OCI-LY3 (cell line): ENCODE results near the gene RASD1.
"Not testable (repeated sequence)": the region's sequence is repeated elsewhere in the genome, so short reads cannot be mapped to it uniquely, and the experiment has no call there.

ENCODE experiments used
- H2AFZ ChIP-seq: fragments of 200-600, 300-600 bp; shearing (Covaris generic); 2 replicates; pipeline ENCODE4 v1.6.0; 2014; ENCODE audit warnings: antibody characterized with exemption, low read depth, low read length
- H3K27ac ChIP-seq: fragments of 200-600, 300-600 bp; sonication (generic); 2 replicates; pipeline ENCODE4 v1.5.1; 2014; ENCODE audit warnings: mild to moderate bottlenecking, low read length, moderate library complexity, mixed read lengths
- H3K27me3 ChIP-seq: fragments of 200-600, 300-600 bp; sonication (generic); 2 replicates; pipeline ENCODE4 v1.6.1; 2014; ENCODE audit warnings: low read depth, low read length, mixed read lengths
- H3K36me3 ChIP-seq: fragments of 200-600, 300-600 bp; sonication (generic); replicated peaks from 2 replicates; pipeline ENCODE3; 2014; ENCODE audit warnings: low read depth, low read length, mixed read lengths
- H3K4me1 ChIP-seq: fragments of 300-600, 200-600 bp; sonication (generic); 2 replicates; pipeline ENCODE4 v1.6.1; 2014; ENCODE audit warnings: low read length, mixed read lengths
- H3K4me2 ChIP-seq: fragments of 200-600, 300-600 bp; sonication (generic); 2 replicates; pipeline ENCODE4 v1.6.1; 2014; ENCODE audit warnings: low read length, mixed read lengths
- H3K4me3 ChIP-seq: fragments of 300-600, 200-600 bp; sonication (generic); 2 replicates; pipeline ENCODE4 v1.5.1; 2014; ENCODE audit warnings: antibody characterized with exemption, mild to moderate bottlenecking, low read length, moderate library complexity
- H3K79me2 ChIP-seq: fragments of 300-600, 200-600 bp; shearing (Covaris generic); 2 replicates; pipeline ENCODE4 v1.6.1; 2014; ENCODE audit warnings: mild to moderate bottlenecking, low read length, mixed read lengths
- H3K9ac ChIP-seq: fragments of 300-600, 200-600 bp; shearing (Covaris generic); 2 replicates; pipeline ENCODE4 v1.6.0; 2014; ENCODE audit warnings: mild to moderate bottlenecking, low read length, moderate library complexity
- H3K9me3 ChIP-seq: fragments of 200-600, 300-600 bp; shearing (Covaris generic); 2 replicates; pipeline ENCODE4 v1.6.1; 2014; ENCODE audit warnings: low read length, mixed read lengths; ENCODE audit not compliant: insufficient read depth
- H4K20me1 ChIP-seq: fragments of 200-600, 300-600 bp; sonication (generic); 2 replicates; pipeline ENCODE4 v1.6.1; 2016; ENCODE audit warnings: low read length, mixed read lengths; ENCODE audit not compliant: insufficient read depth
- EZH2phosphoT487 ChIP-seq: fragments of 200-600 bp; shearing (Covaris generic); IDR thresholded peaks from 2 replicates; pipeline ENCODE4 v1.6.1; 2018; ENCODE audit warnings: antibody characterized with exemption, mixed run types, low read depth
- TF ChIP-seq, protein P1 (sequence below): fragments of 200-600, 300-600 bp; sonication (generic); IDR thresholded peaks from 2 replicates; pipeline ENCODE4 v1.5.1; 2014; ENCODE audit warnings: antibody characterized with exemption, low read length, low read depth

RASD1 gene

DNA sequence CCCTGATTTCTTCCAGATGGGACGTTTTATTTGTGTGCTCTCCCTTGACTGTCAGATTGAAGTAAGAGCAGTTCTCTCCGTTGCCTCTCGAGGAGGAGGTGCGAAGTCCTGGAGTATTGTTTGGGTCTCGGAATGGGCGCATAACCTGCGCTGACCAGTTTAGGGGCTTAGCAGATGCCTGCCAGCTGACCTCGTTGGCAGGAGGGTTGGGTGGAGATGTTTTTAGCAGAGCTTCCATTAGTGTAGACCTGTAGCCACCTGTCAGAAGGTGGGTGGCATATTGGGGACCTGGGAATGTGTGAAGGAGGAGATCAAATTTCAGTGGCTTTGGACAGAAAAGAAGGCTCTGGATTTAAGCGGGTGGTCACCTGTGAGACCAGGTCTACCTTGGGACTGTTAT lies 3.6 kb downstream of the RASD1 start:
- Histone ChIP-seq H3K9me3 (no peaks in the 10 kb centered on the region), H2AFZ (no peak overlapping the region), H3K4me1 (no peaks in the 10 kb centered on the region), H3K27ac (no peak overlapping the region), H3K4me3 (no peak overlapping the region), H3K4me2 (no peak overlapping the region), H3K79me2 (no peaks in the 10 kb centered on the region), H3K9ac (no peak overlapping the region), H3K36me3 (no peaks in the 10 kb centered on the region), H3K27me3 (no peaks in the 10 kb centered on the region), H4K20me1 (no peaks in the 10 kb centered on the region)
- TF ChIP-seq EZH2phosphoT487 = no peak
- TF ChIP-seq, protein P1, sequence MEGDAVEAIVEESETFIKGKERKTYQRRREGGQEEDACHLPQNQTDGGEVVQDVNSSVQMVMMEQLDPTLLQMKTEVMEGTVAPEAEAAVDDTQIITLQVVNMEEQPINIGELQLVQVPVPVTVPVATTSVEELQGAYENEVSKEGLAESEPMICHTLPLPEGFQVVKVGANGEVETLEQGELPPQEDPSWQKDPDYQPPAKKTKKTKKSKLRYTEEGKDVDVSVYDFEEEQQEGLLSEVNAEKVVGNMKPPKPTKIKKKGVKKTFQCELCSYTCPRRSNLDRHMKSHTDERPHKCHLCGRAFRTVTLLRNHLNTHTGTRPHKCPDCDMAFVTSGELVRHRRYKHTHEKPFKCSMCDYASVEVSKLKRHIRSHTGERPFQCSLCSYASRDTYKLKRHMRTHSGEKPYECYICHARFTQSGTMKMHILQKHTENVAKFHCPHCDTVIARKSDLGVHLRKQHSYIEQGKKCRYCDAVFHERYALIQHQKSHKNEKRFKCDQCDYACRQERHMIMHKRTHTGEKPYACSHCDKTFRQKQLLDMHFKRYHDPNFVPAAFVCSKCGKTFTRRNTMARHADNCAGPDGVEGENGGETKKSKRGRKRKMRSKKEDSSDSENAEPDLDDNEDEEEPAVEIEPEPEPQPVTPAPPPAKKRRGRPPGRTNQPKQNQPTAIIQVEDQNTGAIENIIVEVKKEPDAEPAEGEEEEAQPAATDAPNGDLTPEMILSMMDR = no peak

DNA sequence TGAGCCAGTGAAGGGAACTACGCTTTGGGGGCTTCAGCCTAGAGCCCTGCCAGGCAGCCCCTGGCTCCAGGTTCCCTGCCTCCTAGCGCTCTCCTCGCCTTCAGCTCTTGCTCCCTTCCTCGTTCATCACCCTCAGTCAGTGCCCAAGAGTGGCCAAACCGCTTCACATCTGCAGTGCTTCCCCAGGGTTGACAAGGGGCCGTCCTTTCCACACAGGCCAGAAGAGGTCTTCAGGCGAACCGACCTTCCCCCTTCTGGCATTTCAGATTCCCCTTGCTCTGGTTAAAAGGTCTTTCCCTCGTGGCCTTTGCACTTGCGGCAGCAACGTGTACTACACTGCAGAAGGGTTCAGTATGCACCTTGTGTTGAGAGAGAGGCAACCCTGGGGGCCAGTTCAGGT lies 4.1 kb downstream of the RASD1 start:
- H3K4me1 ChIP-seq = no peaks in the 10 kb centered on the region
- no peak overlapping the region for H3K4me2 ChIP-seq
- no peak overlapping the region for H3K9ac ChIP-seq
- H4K20me1 ChIP-seq = no peaks in the 10 kb centered on the region
- no peaks in the 10 kb centered on the region for H3K9me3 ChIP-seq
- H3K27me3 ChIP-seq = no peaks in the 10 kb centered on the region
- no peak overlapping the region for H2AFZ ChIP-seq
- H3K27ac ChIP-seq = no peak overlapping the region
- TF ChIP-seq, protein P1 = no peak
- TF ChIP-seq EZH2phosphoT487 = no peak
- no peaks in the 10 kb centered on the region for H3K79me2 ChIP-seq
- H3K36me3 ChIP-seq = no peaks in the 10 kb centered on the region
- no peak overlapping the region for H3K4me3 ChIP-seq

DNA sequence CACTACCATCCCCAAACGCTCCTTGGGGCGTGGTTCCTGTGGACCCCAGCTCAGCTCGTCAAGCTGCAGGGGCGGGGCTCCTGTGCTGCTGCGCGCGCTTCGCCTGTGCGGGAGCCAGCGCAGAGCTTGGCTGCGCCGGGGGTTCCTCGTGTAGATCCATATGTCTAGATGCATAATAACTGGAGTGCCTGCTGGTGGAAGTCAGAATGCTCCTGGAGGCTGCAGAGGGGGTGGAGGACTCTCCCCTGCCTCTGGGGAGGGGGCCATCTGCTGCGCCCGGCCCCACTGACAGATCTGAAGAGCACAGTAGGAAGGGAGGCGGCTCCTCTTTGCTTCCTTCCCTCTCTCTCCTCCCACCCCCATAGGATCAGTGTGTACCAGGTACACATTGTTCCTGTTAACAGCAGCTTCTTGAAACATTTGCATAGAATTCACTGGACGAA lies 4.6 kb downstream of the RASD1 start:
- no peaks in the 10 kb centered on the region for H3K4me1 ChIP-seq
- H3K4me3 ChIP-seq = no peak overlapping the region
- no peak overlapping the region for H3K4me2 ChIP-seq
- H2AFZ ChIP-seq = no peak overlapping the region
- no peaks in the 10 kb centered on the region for H3K9me3 ChIP-seq
- H3K27ac ChIP-seq = no peak overlapping the region
- no peak overlapping the region for H3K9ac ChIP-seq
- H3K27me3 ChIP-seq = no peaks in the 10 kb centered on the region
- TF ChIP-seq EZH2phosphoT487 = no peak
- H3K79me2 ChIP-seq = no peaks in the 10 kb centered on the region
- no peaks in the 10 kb centered on the region for H3K36me3 ChIP-seq
- no peaks in the 10 kb centered on the region for H4K20me1 ChIP-seq

DNA sequence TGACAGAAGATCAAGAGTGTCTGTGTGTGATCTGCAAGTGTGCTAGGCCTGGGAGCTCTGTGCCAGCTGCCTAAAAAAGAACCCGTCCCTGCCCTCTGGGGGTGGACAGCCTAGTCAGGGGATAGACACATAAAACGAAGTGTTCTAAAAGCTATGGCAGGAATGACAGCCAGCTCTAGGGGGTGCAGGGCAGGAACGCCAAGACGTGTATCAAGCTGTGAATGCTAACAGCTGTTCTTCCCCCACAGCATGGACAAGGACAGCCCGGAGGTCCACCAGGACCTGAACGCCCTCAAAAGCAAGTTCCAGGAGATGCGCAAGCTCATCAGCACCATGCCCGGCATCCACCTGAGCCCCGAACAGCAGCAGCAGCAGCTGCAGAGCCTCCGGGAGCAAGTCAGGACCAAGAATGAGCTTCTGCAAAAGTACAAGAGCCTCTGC lies 5.1 kb downstream of the RASD1 start:
- no peaks in the 10 kb centered on the region for H3K36me3 ChIP-seq
- TF ChIP-seq EZH2phosphoT487 = no peak
- TF ChIP-seq, protein P1 = no peak
- no peaks in the 10 kb centered on the region for H3K4me1 ChIP-seq
- H3K4me3 ChIP-seq = no peak overlapping the region
- H2AFZ ChIP-seq = no peak overlapping the region
- H3K79me2 ChIP-seq = no peaks in the 10 kb centered on the region
- no peak overlapping the region for H3K9ac ChIP-seq
- no peak overlapping the region for H3K27ac ChIP-seq
- H4K20me1 ChIP-seq = no peaks in the 10 kb centered on the region
- H3K9me3 ChIP-seq = no peaks in the 10 kb centered on the region
- no peak overlapping the region for H3K4me2 ChIP-seq
- no peaks in the 10 kb centered on the region for H3K27me3 ChIP-seq

DNA sequence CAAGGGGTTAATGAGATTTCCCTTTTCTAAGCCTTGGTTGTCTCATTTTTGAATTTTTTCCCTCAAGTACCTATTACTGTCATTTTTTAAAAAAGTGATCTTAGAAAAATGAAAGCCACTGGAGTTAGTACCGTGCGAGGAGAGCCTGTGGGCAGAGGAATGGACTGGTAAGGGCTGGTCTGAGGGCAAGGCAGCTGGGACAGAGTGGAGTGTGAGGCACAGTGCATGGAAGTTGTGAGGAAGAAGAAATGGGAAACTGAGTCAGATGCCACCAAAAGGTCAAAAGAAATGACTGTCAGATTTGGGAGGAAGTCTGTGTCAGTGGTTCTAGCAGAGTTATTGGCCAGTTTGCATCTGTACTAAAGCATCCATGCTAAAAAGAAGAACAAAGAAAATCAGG lies 8.2 kb downstream of the RASD1 start:
- no peaks in the 10 kb centered on the region for H3K36me3 ChIP-seq
- H3K9ac ChIP-seq = no peak overlapping the region
- no peaks in the 10 kb centered on the region for H4K20me1 ChIP-seq

DNA sequence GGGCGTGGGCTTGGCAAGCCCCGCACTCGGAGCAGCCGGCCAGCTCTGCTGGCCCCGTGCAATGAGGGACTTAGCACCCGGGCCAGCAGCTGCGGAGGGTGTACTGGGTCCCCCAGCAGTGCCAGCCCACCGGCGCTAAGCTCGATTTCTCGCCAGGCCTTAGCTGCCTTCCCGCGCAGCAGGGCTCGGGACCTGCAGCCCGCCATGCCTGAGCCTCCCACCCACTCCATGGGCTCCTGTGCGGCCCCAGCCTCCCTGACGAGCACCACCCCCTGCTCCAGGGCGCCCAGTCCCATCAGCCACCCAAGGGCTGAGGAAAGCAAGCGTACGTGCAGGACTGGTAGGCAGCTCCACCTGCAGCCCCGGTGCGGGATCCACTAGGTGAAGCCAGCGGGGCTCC lies 9.8 kb downstream of the RASD1 start:
- H3K79me2 ChIP-seq = peaks cover 20% of the 10 kb centered on the region
- not testable (repeated sequence) for H3K4me3 ChIP-seq, H3K4me2 ChIP-seq, H3K9ac ChIP-seq, H3K27ac ChIP-seq, H2AFZ ChIP-seq, H3K36me3 ChIP-seq, H3K27me3 ChIP-seq, H4K20me1 ChIP-seq, H3K9me3 ChIP-seq, H3K4me1 ChIP-seq

More for the DNA sequence above, 8.2 kb downstream of the RASD1 start:
- Histone ChIP-seq H2AFZ (no peak overlapping the region), H3K4me3 (no peak overlapping the region), H3K9me3 (no peaks in the 10 kb centered on the region), H3K27me3 (no peaks in the 10 kb centered on the region), H3K27ac (no peak overlapping the region), H3K4me2 (no peak overlapping the region), H3K4me1 (no peaks in the 10 kb centered on the region), H3K79me2 (peaks cover 10% of the 10 kb centered on the region)
- no peak for TF ChIP-seq EZH2phosphoT487
- TF ChIP-seq, protein P1 = no peak
